Measurements from ENCODE around the gene EYA2.

EYA2 gene

GRCh38 chr20:47111576-47111975, 216.9 kb downstream of the EYA2 start:
- DNase-seq (ENCODE audit: low read depth, low spot score): no peak

- no peak for DNase-seq (ENCODE audit: low read depth, low spot score)
These were observed 218.9 kb downstream of the EYA2 start for GRCh38 chr20:47113362-47114109.

DNA sequence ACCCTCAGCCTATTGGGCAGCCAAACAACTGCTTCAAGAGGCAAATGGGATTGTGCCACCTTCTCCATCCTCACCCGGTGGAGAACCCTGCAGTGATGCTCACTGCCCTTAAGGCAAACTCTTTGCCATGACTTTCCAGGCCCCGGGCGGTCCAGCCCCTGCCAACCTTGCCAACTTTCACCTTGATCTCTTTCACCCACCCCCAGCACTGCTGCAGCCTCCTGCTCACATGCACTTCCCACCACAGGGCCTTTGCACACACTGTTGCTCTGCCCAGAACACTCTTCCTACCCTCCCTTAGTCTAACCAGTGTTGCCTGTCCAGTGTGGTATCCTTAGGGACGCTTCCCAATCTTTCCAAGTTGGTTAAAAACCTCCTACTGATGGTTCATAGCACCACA, 221.1 kb downstream of the EYA2 start:
- no peak for DNase-seq (ENCODE audit: low read depth, low spot score)

- DNase-seq (ENCODE audit: low read depth, low spot score): no peak
These were observed 222.7 kb downstream of the EYA2 start for GRCh38 chr20:47117371-47117770.

DNA sequence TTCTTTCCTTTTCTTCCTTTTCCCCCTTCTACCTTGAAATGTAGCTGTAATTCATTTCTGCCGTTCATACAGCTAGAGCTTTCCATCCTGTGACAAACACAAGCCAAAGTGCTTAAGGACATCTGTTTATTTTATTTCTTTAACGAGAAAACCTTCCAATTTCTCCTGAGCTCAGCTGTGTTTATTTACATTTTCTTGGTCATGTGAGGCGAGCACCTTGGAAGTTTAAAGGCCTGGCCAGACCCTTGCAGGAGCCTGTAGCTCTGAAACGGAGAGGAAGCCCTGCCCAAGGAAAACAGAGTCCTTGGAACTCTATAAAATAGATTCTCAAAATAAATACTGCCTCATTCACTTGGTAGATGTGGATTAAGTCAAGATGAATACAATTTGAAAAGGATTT, 223.1 kb downstream of the EYA2 start:
- DNase-seq (ENCODE audit: low read depth, low spot score): no peak

GRCh38 chr20:47118206-47118605, 223.6 kb downstream of the EYA2 start:
- no peak for DNase-seq (ENCODE audit: low read depth, low spot score)

- no peak for DNase-seq (ENCODE audit: low read depth, low spot score)
These were observed 224.0 kb downstream of the EYA2 start for GRCh38 chr20:47118641-47119040.

GRCh38 chr20:47120346-47120936, 225.8 kb downstream of the EYA2 start:
- DNase-seq (ENCODE audit: low read depth, low spot score): no peak

GRCh38 chr20:47122560-47122959, 227.9 kb downstream of the EYA2 start:
- DNase-seq (ENCODE audit: low read depth, low spot score): no peak

DNA sequence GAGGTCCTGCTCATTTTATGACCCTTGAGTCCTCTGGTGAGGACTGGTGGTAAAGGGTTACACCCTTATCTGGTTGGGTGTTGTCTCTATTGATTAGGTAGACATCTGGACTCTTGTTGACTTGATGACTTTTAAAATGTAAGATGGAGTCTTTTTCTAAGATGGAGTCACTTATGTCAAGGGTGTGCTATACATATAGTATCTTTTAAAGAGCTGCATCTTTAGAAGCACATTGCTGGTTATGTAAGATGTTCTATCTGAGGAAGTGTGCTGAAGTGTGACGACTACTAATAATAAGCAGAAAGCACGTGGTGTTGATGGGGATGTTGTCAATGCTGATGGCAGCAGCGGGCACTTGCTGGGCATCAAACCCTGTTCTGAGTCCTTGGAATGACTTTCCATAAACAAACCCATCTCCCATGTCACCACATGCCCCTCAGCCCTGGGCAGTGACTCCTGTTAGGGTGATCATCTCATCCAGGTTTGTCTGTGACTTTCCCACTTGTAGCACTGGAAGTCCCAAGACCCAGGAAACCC, 229.6 kb downstream of the EYA2 start:
- DNase-seq (ENCODE audit: low read depth, low spot score): no peak

DNA sequence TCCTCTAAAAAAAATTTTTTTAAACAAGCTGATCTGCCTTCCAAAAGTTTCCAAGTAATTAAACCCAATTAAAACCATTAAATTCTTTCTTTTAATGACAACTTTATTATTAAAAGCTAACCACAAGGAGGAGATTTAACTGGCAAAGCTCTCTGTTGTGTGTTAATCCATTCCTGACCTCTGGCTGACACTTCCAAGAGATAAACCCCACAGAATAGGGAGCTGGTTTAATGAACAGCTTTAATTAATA, 230.8 kb downstream of the EYA2 start:
- DNase-seq (ENCODE audit: low read depth, low spot score): no peak

GRCh38 chr20:47125758-47126591, 231.3 kb downstream of the EYA2 start:
- DNase-seq (ENCODE audit: low read depth, low spot score): no peak

GRCh38 chr20:47126709-47127108, 232.1 kb downstream of the EYA2 start:
- no peak for DNase-seq (ENCODE audit: low read depth, low spot score)

DNA sequence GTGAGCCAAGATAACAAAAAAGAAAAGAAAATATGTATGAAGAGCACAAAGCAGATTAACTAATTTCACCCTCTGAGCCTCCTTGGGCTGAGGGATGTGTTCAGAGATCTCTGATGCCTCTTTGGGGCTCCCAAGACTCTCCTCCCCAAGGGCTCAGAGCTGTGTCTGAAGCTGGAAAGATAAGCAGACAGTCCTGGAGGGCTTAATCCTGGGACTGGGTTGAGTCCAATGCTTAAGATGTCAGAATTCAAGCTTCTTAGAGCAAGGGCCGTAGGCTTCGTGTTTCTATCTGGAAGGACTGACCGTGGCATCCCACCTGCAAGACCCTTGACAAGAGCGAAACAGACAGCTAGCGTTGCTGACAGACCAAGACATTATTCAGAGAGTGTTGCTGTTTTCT, 232.9 kb downstream of the EYA2 start:
- DNase-seq (ENCODE audit: low read depth, low spot score): no peak

- no peak for DNase-seq (ENCODE audit: low read depth, low spot score)
These were observed 233.4 kb downstream of the EYA2 start for GRCh38 chr20:47127999-47128398.

DNA sequence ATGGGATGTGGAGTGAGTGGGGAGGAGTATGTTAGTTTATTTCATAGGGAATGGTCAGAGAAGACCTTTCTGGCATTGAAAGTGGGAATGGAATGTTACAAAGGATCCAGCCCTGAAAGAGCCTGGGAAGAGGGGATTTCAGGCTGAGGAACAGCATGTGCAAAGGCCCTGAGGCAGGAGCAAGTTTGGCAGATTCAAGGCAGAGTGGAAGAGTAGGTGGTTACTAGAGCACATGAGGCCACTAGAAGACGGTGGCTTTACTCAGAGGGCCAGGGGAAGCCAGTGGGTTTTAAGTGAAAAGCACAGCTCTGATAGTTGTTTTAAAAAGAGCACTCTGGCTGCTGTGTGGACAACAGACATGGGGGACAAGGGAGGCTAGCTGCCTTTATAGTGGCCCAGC, 234.7 kb downstream of the EYA2 start:
- DNase-seq (ENCODE audit: low read depth, low spot score): no peak

DNA sequence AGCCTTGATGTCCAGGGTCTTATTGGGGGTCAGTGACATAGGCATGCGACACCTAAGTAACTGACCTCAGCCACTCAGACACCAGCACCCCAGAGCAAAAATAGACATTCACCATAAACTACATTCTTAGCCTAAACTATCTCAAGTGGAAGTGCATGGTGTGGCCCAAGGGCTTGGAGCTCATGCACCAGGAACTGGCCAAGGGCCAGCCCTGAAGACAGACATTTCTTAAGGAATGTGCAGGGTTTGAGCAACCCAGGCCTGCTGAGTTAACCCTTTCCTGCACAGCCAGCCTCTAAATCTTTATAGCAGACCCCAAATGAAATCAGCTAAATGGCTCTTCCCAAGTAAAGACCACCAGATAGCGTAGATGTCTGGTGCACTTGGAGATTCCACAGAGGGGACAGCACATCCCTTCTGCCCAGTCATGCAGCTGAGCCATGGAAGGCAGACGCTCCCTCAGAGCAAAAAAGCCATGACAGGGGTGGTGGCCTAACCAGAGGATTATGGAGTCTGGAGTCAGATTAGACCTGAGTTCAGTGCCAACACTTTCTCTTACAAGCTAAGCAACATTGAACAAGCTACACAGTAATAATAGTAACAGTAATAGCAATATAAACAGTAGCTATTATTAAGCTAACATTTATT, 239.3 kb downstream of the EYA2 start:
- no peak for DNase-seq (ENCODE audit: low read depth, low spot score)

GRCh38 chr20:47136782-47137181, 242.1 kb downstream of the EYA2 start:
- DNase-seq (ENCODE audit: low read depth, low spot score): no peak

DNA sequence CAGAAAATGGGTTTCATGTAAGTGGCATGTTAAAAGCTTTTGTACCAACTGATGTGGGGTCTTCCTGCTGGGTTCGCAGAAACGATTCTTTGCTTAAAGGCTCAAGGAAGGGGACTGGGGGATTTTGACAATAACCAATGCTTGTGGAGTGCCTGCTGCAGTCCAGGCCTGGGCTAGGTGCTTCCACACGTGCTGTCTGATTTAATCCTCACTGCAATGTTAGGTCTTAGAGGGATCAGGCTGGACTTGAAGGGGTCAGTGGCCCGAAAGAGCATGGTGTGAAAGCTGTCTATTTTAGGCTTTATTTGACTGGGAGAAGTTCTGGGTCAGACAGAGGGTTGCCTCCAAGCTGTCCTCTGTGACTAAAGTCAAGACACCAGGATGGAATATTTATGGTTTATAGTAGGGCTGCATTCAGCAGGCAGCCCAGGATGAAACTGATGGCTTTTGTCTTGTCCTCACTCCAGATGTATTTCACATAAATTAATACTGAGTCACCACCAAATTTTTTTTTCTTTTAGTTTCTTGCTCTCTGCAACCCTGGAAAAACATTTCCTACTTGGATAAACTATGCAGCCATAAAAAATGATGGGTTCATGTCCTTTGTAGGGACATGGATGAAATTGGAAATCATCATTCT, 242.7 kb downstream of the EYA2 start:
- no peak for DNase-seq (ENCODE audit: low read depth, low spot score)

DNA sequence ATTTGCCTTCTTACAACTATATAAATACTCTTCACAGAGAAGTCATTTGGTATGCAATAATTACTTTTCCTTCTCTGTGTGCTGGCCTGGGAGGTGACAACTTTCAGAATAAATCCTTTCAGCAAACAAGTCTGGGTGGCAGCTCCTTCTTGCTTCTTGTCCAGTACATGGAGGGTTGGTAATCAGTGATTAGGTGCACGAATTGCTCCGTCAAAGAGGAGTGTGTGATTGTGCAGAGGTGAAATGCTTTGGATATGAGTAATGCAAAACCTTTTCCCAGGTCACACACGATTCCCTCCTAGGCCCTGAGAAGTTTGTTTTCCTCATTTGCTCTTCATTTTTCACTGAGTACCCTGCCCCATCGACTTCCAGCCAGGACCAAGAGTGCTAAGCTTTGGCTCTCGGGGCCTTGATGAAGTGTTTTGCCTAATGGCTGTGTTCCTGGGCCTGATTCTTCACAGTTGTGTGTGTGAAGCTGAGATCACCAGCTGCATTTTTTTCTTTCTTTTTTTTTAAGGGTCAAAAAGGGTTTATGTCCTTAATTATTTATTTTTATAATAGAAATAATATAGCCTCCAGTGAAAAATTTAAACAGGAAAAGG, 245.4 kb downstream of the EYA2 start:
- DNase-seq (ENCODE audit: low read depth, low spot score): no peak

GRCh38 chr20:47141350-47141921, 246.8 kb downstream of the EYA2 start:
- no peak for DNase-seq (ENCODE audit: low read depth, low spot score)
